GM12872 (cell line): ENCODE data around the gene PLPPR3.

Source experiments
- CTCF ChIP-seq: IDR thresholded peaks from 3 replicates; pipeline ENCODE4 v1.5.1; 2011; ENCODE audit warnings: low read depth, mild to moderate bottlenecking, low read length, moderate library complexity; ENCODE audit not compliant: insufficient read depth

The PLPPR3 gene

GRCh38 chr19:812049-812746 is 9.6 kb downstream of the PLPPR3 start:
- no peak for TF ChIP-seq CTCF

- no peak for TF ChIP-seq CTCF
Measured at GRCh38 chr19:811506-812048, 10.2 kb downstream of the PLPPR3 start.

- no peak for TF ChIP-seq CTCF
Measured at GRCh38 chr19:810883-811489, 10.8 kb downstream of the PLPPR3 start.

- TF ChIP-seq CTCF = no peak
Measured at GRCh38 chr19:810077-810855, 11.5 kb downstream of the PLPPR3 start.

GRCh38 chr19:808423-808775 is 13.4 kb downstream of the PLPPR3 start:
- no peak for TF ChIP-seq CTCF

GRCh38 chr19:807627-808422 is 13.9 kb downstream of the PLPPR3 start:
- TF ChIP-seq CTCF = no peak
